GM06990 (cell line): ENCODE data around the gene GJB1.

Experiments
- DNase-seq: peaks from one replicate; pipeline ENCODE4 v3.0.0-alpha.2; 2011; ENCODE audit not compliant: insufficient read length; ENCODE audit errors: extremely low read depth
- H3K27me3 ChIP-seq: replicated peaks from 2 replicates; pipeline ENCODE4 v1.6.0; 2011; ENCODE audit warnings: low read length; ENCODE audit not compliant: control insufficient read depth, insufficient read depth
- H3K36me3 ChIP-seq: 2 replicates; pipeline ENCODE4 v1.5.1; 2011; ENCODE audit warnings: low read length; ENCODE audit not compliant: control insufficient read depth, insufficient read depth
- H3K4me3 ChIP-seq: replicated peaks from 2 replicates; pipeline ENCODE4 v1.5.1; 2011; ENCODE audit warnings: low read depth, mild to moderate bottlenecking, control low read depth, low read length
- CTCF ChIP-seq: IDR thresholded peaks from 2 replicates; pipeline ENCODE4 v1.5.1; 2011; ENCODE audit warnings: low read length, control low read depth, mild to moderate bottlenecking, inconsistent platforms; ENCODE audit not compliant: insufficient read depth, poor library complexity, severe bottlenecking

The GJB1 gene

GRCh38 chrX:71210816-71211215 lies 12.2 kb upstream of the GJB1 start:
- H3K36me3 ChIP-seq, result no peaks in the 10 kb centered on the region
- no peaks in the 10 kb centered on the region for H3K27me3 ChIP-seq
- no peak for TF ChIP-seq CTCF
- H3K4me3 ChIP-seq, result no peak overlapping the region
- no peak for DNase-seq

- no peaks in the 10 kb centered on the region for H3K36me3 ChIP-seq
- no peak for TF ChIP-seq CTCF
- DNase-seq, result no peak
- H3K4me3 ChIP-seq, result no peak overlapping the region
- no peaks in the 10 kb centered on the region for H3K27me3 ChIP-seq
Measured at GRCh38 chrX:71212536-71212935, 10.5 kb upstream of the GJB1 start.

- Histone ChIP-seq H3K27me3 (no peaks in the 10 kb centered on the region), H3K4me3 (no peak overlapping the region), H3K36me3 (no peaks in the 10 kb centered on the region)
- no peak for DNase-seq
- TF ChIP-seq CTCF, result no peak
Measured at GRCh38 chrX:71214152-71214551, 8.9 kb upstream of the GJB1 start.

- Histone ChIP-seq H3K4me3 (no peak overlapping the region), H3K27me3 (no peaks in the 10 kb centered on the region), H3K36me3 (no peaks in the 10 kb centered on the region)
- no peak for DNase-seq
- no peak for TF ChIP-seq CTCF
Measured at GRCh38 chrX:71214604-71215337, 8.3 kb upstream of the GJB1 start.

- Histone ChIP-seq H3K36me3 (no peaks in the 10 kb centered on the region), H3K27me3 (no peaks in the 10 kb centered on the region), H3K4me3 (no peak overlapping the region)
- TF ChIP-seq CTCF, result no peak
- DNase-seq, result no peak
Measured at GRCh38 chrX:71215338-71215912, 7.6 kb upstream of the GJB1 start.
